ENCODE data around the gene ARVCF. TPM values are rescaled to one million over a fixed set of nuclear protein-coding genes. Genes with fewer than 3 reads are reported as not detected.
A peak's percentile ranks its signal among the peaks of the same experiment; 100 is the strongest.

Gene ARVCF
- total RNA-seq, 1 experiment from 2014 or later: 8.2 TPM

- intact Hi-C loops (cut with micrococcal nuclease; ENCODE audit: unreplicated experiment): no loop called here
- in situ Hi-C loops (cut with HindIII; ENCODE audit: low pct_unique_long_range_greater_than_20kb, low sequenced_read_pairs): no loop called here
- ChIA-PET CTCF (no interaction called here), POLR2A (no interaction called here)
- TF ChIP-seq POLR2AphosphoS5 (IDR thresholded peaks at IDR 0.05; ENCODE audit: low read depth, low read length) (no peak), REST (IDR thresholded peaks at IDR 0.05; ENCODE audit: insufficient read depth in 1 of 2, low read depth in 2 of 2, low read length in 1 of 2) (no peak), TCF7L2 (IDR thresholded peaks at IDR 0.05; ENCODE audit: low read depth, low read length) (no peak), SIN3A (IDR thresholded peaks at IDR 0.05; ENCODE audit: borderline replicate concordance, insufficient read depth, low read depth, low read length) (no peak), CTCF (IDR thresholded peaks at IDR 0.05) (no peak)
- no peak for DNase-seq (ENCODE audit: low read depth, low spot score)
- ATAC-seq: no peak
- Histone ChIP-seq H3K36me3 (ENCODE audit: control insufficient read depth, insufficient read depth, low read length) (no peaks in the 10 kb centered on the region; the same call in 1 of the 2 replicates), H3K27ac (ENCODE audit: low read length) (no peak overlapping the region), H3K4me3 (ENCODE audit: low read depth in 2 of 2, low read length in 2 of 2) (no peak overlapping the region), H3K9me3 (ENCODE audit: control insufficient read depth, insufficient read depth, low read depth, low read length) (no peaks in the 10 kb centered on the region), H3K27me3 (ENCODE audit: control insufficient read depth, insufficient read depth, low read length) (no peaks in the 10 kb centered on the region), H3K4me1 (ENCODE audit: control insufficient read depth, insufficient read depth, low read length) (peaks cover 3% of the 10 kb centered on the region; the same call in 1 of the 2 replicates)
- BruUV-seq (replicated peaks): TSS peak; percentile 58
Measured at GRCh38 chr22:20024225-20024624, 7.6 kb upstream of the ARVCF start.

- no TSS peak for BruUV-seq (replicated peaks)
- intact Hi-C loops (cut with micrococcal nuclease; ENCODE audit: unreplicated experiment) (no loop called here), in situ Hi-C loops (cut with HindIII; ENCODE audit: low pct_unique_long_range_greater_than_20kb, low sequenced_read_pairs) (no loop called here)
- ChIA-PET POLR2A (no interaction called here), CTCF (no interaction called here)
- Histone ChIP-seq H3K4me3 (ENCODE audit: low read depth in 2 of 2, low read length in 2 of 2) (no peak overlapping the region), H3K27ac (ENCODE audit: low read length) (no peak overlapping the region), H3K36me3 (ENCODE audit: control insufficient read depth, insufficient read depth, low read length) (no peaks in the 10 kb centered on the region; the same call in 1 of the 2 replicates), H3K27me3 (ENCODE audit: control insufficient read depth, insufficient read depth, low read length) (no peaks in the 10 kb centered on the region), H3K9me3 (ENCODE audit: control insufficient read depth, insufficient read depth, low read depth, low read length) (no peaks in the 10 kb centered on the region), H3K4me1 (ENCODE audit: control insufficient read depth, insufficient read depth, low read length) (peaks cover 3% of the 10 kb centered on the region; the same call in 1 of the 2 replicates)
- no peak for TF ChIP-seq CTCF (IDR thresholded peaks at IDR 0.05)
- no peak for TF ChIP-seq POLR2AphosphoS5 (IDR thresholded peaks at IDR 0.05; ENCODE audit: low read depth, low read length)
- TF ChIP-seq TCF7L2 (IDR thresholded peaks at IDR 0.05; ENCODE audit: low read depth, low read length): no peak
- TF ChIP-seq SIN3A (IDR thresholded peaks at IDR 0.05; ENCODE audit: borderline replicate concordance, insufficient read depth, low read depth, low read length): no peak
- TF ChIP-seq REST (IDR thresholded peaks at IDR 0.05; ENCODE audit: insufficient read depth in 1 of 2, low read depth in 2 of 2, low read length in 1 of 2): no peak
- ATAC-seq (no peak), DNase-seq (ENCODE audit: low read depth, low spot score) (no peak)
Measured at GRCh38 chr22:20022978-20023613, 6.5 kb upstream of the ARVCF start.

Data from Panc1 (cell line).